Coronary artery (tissue), 2 donors: ENCODE results near the gene ARFRP1.

ENCODE experiments used
- DNase-seq: peaks from one replicate; pipeline ENCODE4 v3.0.0-alpha.2; 2017; ENCODE audit warnings: low spot score
- H3K27ac ChIP-seq, 2 donors: fragments of 200-600 bp; sonication (generic); one replicate each; pipeline ENCODE4 v1.5.1; 2016 to 2019
- H3K4me3 ChIP-seq: fragments of 200-600 bp; sonication (generic); 2 replicates; pipeline ENCODE4 v1.5.1; 2016; ENCODE audit warnings: mild to moderate bottlenecking, moderate library complexity
- CTCF ChIP-seq: fragments of 200-600 bp; sonication (generic); IDR thresholded peaks from one replicate; pipeline ENCODE4 v1.5.1; 2019; ENCODE audit warnings: antibody characterized with exemption

The ARFRP1 gene

GRCh38 chr20:63738687-63739129 lies 30.9 kb upstream of the ARFRP1 start:
- peak overlapping the region; percentile 78 for H3K4me3 ChIP-seq

GRCh38 chr20:63737945-63738686 lies 30.3 kb upstream of the ARFRP1 start:
- no peak for TF ChIP-seq CTCF
- peak; percentile 78 for DNase-seq
- peak overlapping the region; percentile 83 to 93 for H3K27ac ChIP-seq
- H3K4me3 ChIP-seq: peak overlapping the region; percentile 78

More at GRCh38 chr20:63738687-63739129, 30.9 kb upstream of the ARFRP1 start:
- no peak for TF ChIP-seq CTCF
- DNase-seq: no peak
- H3K27ac ChIP-seq: peak overlapping the region; percentile 83 to 93

- TF ChIP-seq CTCF: no peak
- peak overlapping the region in 1 of 2 donors; percentile 93 for H3K27ac ChIP-seq
- DNase-seq: no peak
- peak overlapping the region; percentile 78 for H3K4me3 ChIP-seq
Measured at GRCh38 chr20:63737695-63737944, 29.8 kb upstream of the ARFRP1 start.

- no peak for TF ChIP-seq CTCF
- Histone ChIP-seq H3K4me3 (peak overlapping the region; percentile 78), H3K27ac (no peak overlapping the region)
- DNase-seq: peak; percentile 76
Measured at GRCh38 chr20:63736893-63737694, 29.3 kb upstream of the ARFRP1 start.

GRCh38 chr20:63735859-63736718 lies 28.3 kb upstream of the ARFRP1 start, which contains the start of gene LIME1:
LIME1 (plus strand) TSS chr20:63736664; CDS start chr20:63737550, 886 bp downstream.
- Histone ChIP-seq H3K4me3 (peak within 1 kb of the TSS; percentile 78), H3K27ac (no peak within 1 kb of the TSS)
- DNase-seq: no peak
- no peak for TF ChIP-seq CTCF

GRCh38 chr20:63734946-63735858 lies 27.4 kb upstream of the ARFRP1 start:
- H3K27ac ChIP-seq: no peak overlapping the region
- no peak for DNase-seq
- H3K4me3 ChIP-seq: no peak overlapping the region
- no peak for TF ChIP-seq CTCF
